ENCODE data around the gene KIF5C.
"Not testable (repeated sequence)": the region's sequence is repeated elsewhere in the genome, so short reads cannot be mapped to it uniquely, and the experiment has no call there.

The KIF5C gene

GRCh38 chr2:148968301-148968700 is 93.3 kb downstream of the KIF5C start:
- DNase-seq, result no peak

GRCh38 chr2:148968776-148969319 is 93.8 kb downstream of the KIF5C start:
- DNase-seq, result no peak

GRCh38 chr2:148969659-148970061 is 94.6 kb downstream of the KIF5C start:
- no peak for DNase-seq

- no peak for DNase-seq
These were observed 95.4 kb downstream of the KIF5C start for GRCh38 chr2:148970385-148970784.

GRCh38 chr2:148971547-148971946 is 96.5 kb downstream of the KIF5C start:
- no peak for DNase-seq

- no peak for DNase-seq
These were observed 99.1 kb downstream of the KIF5C start for GRCh38 chr2:148974095-148974494.

- DNase-seq, result peak; percentile 60
These were observed 103.1 kb downstream of the KIF5C start for GRCh38 chr2:148978026-148978685.

GRCh38 chr2:148978706-148979105 is 103.7 kb downstream of the KIF5C start:
- peak; percentile 65 for DNase-seq

GRCh38 chr2:148979164-148979918 is 104.3 kb downstream of the KIF5C start:
- no peak for DNase-seq

GRCh38 chr2:148979919-148980277 is 104.9 kb downstream of the KIF5C start:
- DNase-seq, result no peak

- not testable (repeated sequence) for DNase-seq
These were observed 105.5 kb downstream of the KIF5C start for GRCh38 chr2:148980496-148980895.

GRCh38 chr2:148981324-148981723 is 106.3 kb downstream of the KIF5C start:
- peak; percentile 9 for DNase-seq

- DNase-seq, result no peak
These were observed 106.8 kb downstream of the KIF5C start for GRCh38 chr2:148981781-148982180.

- peak; percentile 79 for DNase-seq
These were observed 107.3 kb downstream of the KIF5C start for GRCh38 chr2:148982282-148982681.

- DNase-seq, result no peak
These were observed 108.9 kb downstream of the KIF5C start for GRCh38 chr2:148983896-148984295.

- no peak for DNase-seq
These were observed 109.4 kb downstream of the KIF5C start for GRCh38 chr2:148984449-148984848.

GRCh38 chr2:148987286-148987685 is 112.3 kb downstream of the KIF5C start:
- DNase-seq, result no peak

- no peak for DNase-seq
These were observed 113.3 kb downstream of the KIF5C start for GRCh38 chr2:148988337-148988736.

GRCh38 chr2:148989882-148990493 is 115.0 kb downstream of the KIF5C start:
- DNase-seq, result peak; percentile 75

GRCh38 chr2:148990968-148991367 is 115.9 kb downstream of the KIF5C start:
- DNase-seq, result no peak

GRCh38 chr2:148992448-148992847 is 117.4 kb downstream of the KIF5C start:
- no peak for DNase-seq

GRCh38 chr2:148993351-148993750 is 118.3 kb downstream of the KIF5C start:
- no peak for DNase-seq

- DNase-seq, result no peak
These were observed 119.3 kb downstream of the KIF5C start for GRCh38 chr2:148994341-148994740.

- no peak for DNase-seq
These were observed 121.8 kb downstream of the KIF5C start for GRCh38 chr2:148996805-148997204.

Data from NCI-H1694 (cell line).